Breast epithelium (tissue), 3 donors: ENCODE measurements around the gene CBY2.
"Not testable (repeated sequence)": the region's sequence is repeated elsewhere in the genome, so short reads cannot be mapped to it uniquely, and the experiment has no call there.

Source experiments
- POLR2A ChIP-seq: fragments of 450-650 bp; IDR thresholded peaks from one replicate; pipeline ENCODE4 v1.6.1; 2016; ENCODE audit warnings: antibody characterized with exemption, mild to moderate bottlenecking, moderate library complexity
- POLR2AphosphoS5 ChIP-seq, 3 donors: sonication (generic); formaldehyde crosslinking; IDR thresholded peaks; one replicate each; pipeline ENCODE4 v1.6.1; 2017; ENCODE audit warnings: antibody characterized with exemption in 3 of 3
- TF ChIP-seq, protein P1 (sequence below), 3 donors: fragments of 450-650 bp; IDR thresholded peaks; one replicate each; pipeline ENCODE4 v1.5.1; 2016 to 2017; ENCODE audit warnings: antibody characterized with exemption in 3 of 3, mild to moderate bottlenecking in 3 of 3, moderate library complexity in 3 of 3

GRCh38 chr13:45757589-45757988, 55.5 kb downstream of the CBY2 start:
- TF ChIP-seq POLR2A; POLR2AphosphoS5 (IDR thresholded peaks at IDR 0.05): not testable (repeated sequence)
- TF ChIP-seq, protein P1, sequence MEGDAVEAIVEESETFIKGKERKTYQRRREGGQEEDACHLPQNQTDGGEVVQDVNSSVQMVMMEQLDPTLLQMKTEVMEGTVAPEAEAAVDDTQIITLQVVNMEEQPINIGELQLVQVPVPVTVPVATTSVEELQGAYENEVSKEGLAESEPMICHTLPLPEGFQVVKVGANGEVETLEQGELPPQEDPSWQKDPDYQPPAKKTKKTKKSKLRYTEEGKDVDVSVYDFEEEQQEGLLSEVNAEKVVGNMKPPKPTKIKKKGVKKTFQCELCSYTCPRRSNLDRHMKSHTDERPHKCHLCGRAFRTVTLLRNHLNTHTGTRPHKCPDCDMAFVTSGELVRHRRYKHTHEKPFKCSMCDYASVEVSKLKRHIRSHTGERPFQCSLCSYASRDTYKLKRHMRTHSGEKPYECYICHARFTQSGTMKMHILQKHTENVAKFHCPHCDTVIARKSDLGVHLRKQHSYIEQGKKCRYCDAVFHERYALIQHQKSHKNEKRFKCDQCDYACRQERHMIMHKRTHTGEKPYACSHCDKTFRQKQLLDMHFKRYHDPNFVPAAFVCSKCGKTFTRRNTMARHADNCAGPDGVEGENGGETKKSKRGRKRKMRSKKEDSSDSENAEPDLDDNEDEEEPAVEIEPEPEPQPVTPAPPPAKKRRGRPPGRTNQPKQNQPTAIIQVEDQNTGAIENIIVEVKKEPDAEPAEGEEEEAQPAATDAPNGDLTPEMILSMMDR (IDR thresholded peaks at IDR 0.05), result not testable (repeated sequence)
